ENCODE results near the gene USP48.

Gene USP48

DNA sequence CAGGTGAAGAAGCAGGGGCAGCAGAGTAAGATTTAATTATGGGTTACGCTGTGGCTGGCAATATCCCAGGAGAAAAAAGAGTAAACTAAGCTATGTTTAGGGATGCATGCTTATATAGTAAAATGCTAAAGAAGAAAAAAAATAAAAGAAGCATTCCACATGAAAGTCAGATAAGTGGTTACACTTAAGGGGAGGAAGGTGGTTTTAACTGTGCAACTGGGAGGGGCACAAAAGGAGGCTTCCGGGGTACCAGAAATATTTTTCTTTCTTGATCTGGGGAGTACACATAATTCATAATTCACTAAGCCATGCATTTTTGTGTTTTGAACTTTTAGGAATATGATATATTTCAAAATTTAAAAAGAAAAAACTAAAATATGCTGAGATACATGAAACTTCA lies 39.5 kb downstream of the USP48 start:
- no peak for DNase-seq

DNA sequence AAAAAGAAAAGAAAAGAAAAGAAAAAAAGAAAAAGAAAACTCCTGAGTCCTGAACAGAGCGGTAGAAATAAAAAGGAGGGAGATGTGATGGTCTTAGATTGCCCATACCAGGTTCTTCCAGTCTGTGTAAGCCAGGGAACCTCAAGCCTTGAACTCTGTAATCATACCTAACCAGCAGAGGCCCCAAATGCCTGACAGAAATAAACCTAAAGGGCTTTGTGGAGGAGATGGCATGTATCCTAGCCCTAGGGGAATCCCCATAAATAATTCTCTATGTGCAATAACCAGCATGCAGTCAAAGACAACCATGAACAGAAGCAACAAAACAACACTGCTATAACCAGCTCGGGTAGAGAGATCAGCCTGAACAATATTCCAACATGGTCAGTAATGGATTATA lies 40.4 kb downstream of the USP48 start:
- DNase-seq, result no peak

DNA sequence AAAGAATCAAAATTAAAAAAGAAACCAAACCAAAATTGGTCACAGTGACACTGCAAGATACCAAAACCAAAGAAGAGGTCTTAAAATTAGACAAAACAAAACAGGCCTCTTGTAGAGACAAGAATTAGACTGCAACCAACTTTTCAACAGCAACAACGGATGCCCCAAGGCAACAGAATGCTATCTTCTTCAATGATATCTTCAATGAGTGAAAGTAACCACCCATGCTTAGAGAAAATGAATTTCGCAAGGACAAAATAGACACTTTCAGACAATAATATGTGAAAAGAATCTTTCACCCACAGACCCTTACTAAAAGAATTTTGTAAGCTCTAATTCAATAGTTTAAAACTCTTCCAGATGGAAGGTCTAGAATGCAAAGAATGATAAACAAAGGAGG lies 41.7 kb downstream of the USP48 start:
- no peak for DNase-seq

DNA sequence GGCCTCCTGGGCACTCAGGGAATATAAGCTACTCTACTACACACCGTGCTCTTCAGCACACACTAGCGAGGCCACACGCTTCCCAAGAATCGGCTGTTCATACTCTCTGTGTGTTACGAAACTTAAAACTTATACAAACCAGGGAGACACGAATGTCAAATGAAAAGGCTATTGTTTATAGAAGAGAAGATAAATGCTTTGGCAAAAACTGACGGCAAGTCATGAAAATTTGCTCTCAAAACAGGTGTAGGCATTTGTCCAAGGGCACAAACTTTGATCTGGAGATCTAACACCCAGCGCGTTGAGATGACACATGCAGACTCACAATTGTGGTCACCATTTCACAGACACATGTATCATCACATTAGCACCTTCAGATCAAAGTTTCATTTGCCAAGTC lies 46.1 kb downstream of the USP48 start:
- no peak for DNase-seq

DNA sequence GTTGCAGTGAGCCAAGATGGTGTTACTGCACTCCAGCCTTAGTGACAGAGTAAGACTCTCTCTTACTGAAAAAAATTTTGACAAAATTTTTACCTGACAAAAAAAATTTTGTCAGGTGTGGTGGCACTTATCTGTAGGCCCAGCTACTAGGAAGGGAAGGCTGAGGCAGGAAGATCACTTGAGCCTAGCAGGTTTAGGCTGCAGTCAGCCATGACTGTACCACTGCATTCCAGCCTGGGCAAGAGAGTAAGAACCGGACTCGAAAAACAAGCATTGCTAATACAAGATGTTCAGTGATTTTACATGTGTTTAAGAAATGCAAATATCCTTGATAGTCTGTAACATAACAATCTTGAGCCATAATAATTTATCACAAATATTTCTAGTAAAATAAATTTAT lies 46.9 kb downstream of the USP48 start:
- DNase-seq, result no peak

DNA sequence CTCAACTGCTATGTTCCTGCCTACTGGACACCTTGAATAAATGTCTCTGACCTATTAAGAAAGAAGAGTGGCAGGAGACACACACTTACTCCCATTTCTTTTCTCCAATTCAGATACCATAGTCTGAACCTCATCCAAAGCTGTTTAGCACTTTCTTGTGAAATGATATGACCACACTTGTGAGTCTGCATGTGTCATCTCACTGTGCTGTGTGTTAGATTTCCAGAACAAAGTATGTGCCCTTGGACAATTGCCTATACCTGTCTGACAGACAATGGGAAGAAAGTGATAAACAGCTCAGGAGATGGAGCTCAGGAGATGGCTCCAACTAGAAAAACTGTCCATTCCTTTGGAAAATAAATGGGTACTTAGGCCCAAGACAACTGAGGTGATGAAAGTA lies 48.4 kb downstream of the USP48 start:
- DNase-seq, result no peak

DNA sequence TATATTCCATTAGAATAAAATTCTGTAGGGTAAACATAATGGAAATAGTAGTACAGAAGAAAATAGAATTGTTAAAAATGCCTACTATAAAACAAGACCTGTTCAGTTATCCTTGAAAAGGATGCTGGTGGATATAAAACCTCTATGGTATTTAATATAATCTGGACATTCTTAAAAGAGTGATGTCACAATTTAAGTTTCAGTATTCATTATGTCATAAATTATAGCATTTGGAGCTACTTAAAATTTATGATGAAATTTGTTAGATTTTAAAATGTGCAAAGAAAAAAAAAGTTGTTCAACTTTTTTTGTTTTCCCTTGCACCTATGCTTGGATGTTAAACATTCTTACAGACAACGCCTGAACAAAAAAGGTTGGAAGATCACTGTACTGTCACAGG lies 50.3 kb downstream of the USP48 start:
- no peak for DNase-seq

DNA sequence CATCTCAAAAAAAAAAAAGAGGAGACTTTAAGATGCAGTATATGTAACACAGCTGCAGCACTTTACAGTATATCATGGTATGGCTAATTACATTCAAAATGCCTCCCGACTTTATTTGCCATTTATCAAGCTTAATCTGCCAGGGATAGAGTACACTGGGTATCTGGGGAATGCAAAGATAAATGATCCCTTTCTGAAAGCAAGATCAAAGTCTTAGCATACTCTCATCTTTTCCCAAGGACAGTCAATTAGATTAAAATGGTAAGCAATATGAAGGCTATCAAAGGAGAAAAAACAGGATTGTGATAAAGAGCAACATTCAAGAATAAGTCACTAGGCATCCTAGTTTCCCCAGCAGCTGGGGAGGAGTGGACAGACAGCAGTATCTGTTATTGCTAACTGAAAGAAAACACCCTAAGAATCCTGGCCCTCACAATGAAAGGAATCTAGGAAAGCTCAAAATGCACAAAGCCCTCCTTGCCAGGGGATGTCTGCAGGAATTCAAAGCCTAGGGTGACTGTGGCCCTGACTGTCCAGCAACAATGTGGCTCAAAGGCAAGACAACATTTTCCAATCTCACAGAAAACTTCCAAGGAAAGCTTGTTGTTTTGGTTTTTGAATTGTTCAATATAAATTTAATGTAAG lies 57.1 kb downstream of the USP48 start:
- DNase-seq, result no peak

DNA sequence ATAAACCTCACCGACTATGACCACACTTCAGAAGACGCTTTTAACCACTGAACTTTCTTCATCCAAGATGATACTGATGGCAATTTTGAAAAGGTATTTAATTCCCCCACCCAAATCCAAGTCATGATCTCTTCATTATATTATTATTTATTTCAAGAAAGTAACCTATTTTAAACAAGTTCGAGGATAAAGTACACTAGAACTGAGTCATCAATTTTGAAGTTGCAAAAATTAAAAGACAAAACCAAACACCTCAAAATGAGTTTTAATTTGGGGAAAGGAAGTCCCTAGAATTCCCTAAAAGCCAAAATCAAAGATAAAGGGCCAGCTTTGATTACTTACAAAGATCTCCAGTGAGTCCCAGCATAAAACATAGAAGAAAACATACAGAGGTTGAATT lies 58.4 kb downstream of the USP48 start:
- no peak for DNase-seq

DNA sequence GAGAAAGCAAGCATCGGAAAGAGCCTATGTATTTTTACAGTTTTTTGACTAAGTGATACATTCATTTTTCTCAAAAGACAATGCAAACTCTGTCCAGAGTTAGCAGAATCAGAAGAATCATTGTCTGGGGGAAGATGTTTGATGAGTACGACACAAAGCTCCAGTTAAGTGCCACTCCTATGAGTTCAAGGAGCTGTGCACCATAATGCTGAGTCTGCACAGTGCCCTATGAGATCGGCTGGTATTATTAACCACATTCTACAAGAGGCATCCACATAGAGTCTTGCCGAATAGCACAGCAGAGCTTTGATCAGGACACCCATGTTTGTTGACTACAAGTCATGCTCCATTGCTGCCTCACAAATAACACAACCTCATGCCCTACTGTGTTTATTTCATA lies 58.9 kb downstream of the USP48 start:
- no peak for DNase-seq

DNA sequence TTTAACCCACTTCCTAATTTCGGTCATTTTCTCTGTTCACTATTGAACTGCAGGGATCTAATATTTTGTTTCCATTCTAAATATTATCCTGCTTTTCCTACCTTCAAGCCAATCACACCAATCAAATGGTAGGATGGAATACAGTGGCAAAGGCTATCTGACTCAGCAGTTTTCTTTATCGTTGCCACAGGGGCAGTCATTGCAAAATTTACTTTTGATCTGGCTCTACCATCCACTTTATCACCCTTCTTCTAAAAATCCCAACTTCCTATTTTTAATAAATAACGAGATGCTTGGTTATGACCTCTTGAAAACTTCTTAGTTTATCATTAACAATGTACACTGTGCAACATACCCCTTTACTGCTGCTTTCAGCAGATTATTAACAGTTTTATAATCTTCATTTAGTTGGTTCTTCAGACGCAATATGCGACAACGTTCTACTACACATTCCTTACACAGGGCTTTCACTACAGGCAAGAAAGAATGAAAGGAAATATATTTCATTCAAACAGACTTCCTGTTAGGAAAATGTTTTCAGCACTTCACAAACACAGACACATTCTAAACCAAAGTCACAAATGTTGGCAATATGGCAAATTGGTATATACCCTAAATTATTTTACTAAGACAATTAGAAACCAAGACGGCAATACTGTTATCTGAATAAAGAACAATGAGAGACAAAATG lies 61.5 kb downstream of the USP48 start:
- no peak for DNase-seq

DNA sequence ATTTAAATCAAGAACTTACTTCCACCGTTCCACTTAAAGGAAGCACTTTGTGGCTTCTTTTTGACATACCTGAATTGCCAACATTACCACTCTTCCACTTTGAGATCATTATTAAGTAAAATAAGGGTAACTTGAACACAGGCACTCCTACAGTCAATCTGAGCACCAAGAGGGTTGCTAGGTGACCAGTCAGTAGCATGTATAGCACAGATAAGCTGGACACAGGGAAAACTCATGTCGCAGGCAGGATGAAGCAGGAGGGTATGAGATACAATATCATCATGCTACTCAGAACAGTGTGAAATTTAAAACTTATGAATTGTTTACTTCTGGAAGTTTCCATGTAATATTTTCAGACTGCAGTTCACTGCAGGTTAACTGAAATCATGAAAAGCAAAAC lies 66.8 kb downstream of the USP48 start:
- DNase-seq, result no peak

DNA sequence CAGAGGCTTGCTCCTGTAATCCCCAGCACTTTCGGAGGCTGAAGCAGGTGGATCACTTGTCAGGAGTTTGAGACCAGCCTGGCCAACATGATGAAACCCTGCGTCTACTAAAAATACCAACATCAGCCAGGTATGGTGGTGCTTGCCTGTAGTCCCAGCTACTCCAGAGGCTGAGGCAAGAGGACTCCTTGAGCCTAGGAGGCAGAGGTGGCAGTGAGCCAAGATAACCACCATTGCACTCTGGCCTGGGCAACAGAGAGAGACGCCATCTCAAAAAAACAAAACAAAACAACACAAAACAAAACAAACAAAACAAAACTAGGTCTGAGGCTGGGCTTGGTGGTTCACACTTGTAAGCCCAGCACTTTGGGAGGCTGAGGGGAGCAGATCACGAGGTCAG lies 75.1 kb downstream of the USP48 start:
- no peak for DNase-seq

DNA sequence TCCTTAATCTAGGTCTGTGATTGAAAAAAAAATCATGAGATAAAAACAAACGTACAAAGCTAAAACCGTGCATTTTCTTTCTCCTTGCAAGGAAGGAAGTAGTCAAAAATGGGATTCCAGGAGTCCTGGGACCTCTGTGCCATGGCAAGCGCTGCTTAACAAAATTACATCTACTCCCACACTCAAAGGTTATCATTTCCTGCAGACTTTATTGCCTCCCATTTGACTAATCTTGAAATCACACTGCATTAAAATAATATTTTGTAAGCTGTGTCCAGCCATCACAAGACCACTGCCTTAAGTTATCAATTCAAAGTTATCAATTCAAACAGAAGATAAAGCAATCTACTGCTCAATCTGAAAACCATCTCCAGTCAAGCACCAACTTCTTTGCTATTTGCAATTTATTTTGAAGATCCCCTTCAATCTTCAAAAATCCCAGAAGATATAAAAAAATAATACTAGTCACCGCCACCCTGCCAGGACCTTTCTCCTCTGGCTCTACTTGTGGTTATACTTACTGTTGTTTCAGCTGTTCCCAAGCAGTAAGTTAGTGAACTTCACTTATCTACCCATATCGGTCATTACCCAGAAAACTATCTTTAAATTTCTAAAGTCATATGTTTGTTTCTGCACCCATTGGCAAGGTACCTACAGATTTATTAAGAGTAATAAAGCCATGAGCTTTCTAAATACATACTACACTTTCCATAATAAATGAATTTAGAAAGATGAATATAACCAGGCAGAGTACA lies 75.7 kb downstream of the USP48 start:
- DNase-seq, result no peak

DNA sequence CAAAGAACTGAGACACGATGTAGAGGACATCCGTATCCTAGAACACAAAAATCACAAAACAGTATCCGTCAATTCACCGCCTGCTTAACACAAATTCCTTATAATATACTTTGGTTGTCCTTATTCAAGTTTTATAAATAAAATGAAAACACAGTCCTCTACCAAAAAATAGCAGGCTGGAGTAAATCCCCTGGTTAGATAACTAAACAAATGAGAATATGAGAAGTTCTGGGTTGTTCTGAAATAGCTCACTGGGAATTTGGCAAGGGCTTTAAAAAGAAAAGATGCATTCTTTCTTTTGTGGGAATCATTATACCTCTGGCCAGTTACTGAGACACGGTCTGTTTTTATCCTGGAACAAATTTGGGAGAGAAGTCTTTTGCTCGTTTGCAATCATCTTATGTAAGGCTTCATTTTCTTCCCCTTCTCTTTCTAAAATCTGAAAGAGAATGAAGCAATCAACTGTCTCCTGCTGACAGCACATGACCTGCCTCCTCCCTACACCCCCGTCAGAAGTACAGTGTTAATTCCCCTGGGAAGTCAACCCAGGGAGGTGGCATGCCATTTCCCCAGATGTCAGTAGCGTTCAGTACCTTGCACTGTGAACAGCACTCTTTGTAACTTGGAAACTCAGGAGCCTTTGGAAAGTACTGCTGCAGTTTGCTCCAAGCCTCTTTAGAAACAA lies 76.7 kb downstream of the USP48 start:
- no peak for DNase-seq

DNA sequence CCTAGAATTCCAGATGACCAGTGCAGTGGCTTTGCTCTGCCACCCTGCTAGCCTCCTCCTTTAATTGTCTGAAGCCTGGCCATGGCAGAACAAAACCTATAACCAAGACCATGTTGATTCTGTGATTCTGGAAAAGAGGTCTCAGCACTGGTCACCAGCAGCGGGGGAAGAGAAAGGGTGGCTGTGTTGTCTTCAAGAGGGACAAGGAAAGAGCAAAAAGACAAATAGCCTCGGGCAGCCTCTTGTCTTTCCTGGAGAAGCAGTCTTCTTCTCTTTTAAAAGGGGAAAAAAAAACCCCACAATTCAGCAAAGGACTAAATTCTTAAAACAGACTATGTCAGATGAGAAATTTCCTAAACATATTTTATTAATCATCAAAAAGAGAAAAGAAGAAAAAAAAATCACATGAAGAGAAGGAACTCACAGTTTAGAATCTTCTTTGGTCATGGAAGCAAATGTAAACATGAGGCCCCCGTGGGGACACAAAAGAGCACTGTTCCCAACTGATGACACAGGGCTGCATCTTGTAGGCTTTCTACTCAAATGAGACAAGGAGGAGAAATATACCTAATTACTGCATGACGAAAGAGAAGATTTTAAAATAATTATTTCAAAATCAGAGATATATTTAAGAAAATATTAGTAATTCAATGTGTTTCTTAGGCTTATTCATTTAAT lies 77.5 kb downstream of the USP48 start:
- DNase-seq, result no peak

DNA sequence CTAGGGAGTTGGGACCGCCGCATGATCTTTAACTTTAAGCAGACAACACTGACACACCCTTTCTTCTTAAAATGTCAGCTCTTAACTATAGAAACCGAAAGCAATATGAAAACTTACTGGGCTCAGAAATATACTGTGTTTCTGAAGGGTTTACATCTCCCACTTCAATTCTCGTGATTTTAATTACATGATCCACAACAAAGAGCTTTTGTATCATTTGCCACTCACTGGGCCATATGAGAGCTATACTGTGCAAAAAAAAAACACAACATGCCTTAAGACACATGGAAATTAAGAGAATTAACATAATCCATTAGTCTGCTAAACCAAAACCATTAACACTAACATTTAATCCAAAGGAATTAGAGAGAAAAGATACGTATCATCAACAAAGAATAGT lies 78.8 kb downstream of the USP48 start:
- DNase-seq, result no peak

DNA sequence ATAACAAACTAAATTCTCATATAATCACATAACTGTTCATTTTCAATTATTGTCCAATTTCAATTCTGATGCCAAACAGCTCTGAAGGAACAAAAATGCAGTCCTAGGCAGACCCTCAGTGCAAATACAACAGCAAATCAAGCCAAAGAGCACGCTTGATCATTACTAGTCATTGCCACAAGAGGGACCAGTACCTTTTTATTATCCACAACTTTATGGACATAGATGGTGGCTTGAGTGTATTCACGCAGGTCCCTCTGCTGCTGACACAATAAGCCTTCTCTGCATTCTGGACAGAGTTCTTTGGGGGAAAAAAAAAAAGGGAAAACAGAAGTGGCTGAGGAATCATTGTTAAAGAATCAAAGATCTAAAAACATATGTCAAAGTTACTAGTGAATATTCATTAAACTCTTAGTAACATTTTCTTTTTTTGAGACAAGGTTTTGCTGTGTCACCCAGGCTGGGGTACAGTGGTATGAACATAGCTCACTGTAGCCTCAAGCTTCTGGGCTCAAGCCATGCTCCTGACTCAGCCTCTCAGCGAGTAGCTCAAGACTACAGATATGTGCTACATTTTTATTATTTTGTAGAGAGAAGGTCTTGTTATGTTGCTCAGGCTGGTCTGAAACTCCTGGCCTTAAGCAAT lies 79.5 kb downstream of the USP48 start:
- DNase-seq, result peak in 1 of 2 donors; percentile 6

DNA sequence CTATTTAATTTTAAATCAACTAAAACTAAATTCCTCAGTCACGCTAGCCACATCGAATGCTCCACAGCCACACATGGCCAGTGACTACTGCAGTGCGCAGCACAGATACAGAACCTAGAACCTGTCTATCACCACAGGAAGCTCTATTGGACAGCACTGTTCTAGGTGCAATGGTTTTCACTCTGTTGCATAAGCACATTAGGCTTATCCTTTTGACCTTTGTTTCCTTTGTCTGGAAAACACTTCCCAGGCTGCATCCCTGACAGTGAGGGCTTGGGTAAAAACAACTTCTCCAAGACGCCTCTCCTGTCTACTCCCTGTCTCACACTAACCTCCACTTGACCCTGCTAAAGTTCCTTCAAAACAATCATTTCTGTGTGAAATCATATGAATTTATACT lies 80.2 kb downstream of the USP48 start:
- DNase-seq, result no peak

DNA sequence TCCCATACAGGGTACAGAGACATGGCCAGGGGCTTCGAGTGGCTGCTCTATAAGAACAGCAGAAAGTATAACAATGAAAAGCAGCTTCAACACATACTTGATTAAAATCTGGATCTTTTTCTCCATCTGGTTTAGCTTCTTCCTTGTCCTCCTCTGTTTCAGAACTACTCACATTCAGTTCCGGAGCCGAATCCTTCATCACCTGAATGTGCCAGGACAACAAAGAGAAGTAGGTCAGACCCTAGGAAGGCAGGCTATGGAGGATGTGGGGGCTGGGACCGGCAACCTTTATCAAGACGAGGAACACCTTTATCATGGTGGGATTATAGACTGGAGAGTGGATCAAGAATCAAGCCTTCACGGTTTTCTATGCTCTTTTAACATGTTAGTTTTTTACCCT lies 81.5 kb downstream of the USP48 start:
- DNase-seq, result no peak

DNA sequence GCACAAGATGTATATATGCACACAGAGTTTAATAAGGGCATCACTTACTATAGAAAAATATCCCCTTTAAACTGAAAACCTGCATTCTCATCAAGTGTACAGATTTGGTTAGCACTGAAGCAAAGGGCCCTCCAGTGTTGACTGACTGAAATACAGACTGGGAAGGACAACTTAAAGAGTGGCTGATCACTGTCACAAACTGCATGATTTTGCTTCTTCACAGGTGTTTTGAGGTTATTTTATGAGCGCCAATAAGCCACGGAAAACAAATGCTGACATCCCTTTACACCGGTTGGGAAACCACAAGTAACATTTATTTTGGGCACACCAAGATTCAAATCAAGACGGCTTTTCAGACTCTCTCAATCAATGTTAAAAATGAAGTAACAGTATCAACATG lies 82.9 kb downstream of the USP48 start:
- DNase-seq, result no peak

DNA sequence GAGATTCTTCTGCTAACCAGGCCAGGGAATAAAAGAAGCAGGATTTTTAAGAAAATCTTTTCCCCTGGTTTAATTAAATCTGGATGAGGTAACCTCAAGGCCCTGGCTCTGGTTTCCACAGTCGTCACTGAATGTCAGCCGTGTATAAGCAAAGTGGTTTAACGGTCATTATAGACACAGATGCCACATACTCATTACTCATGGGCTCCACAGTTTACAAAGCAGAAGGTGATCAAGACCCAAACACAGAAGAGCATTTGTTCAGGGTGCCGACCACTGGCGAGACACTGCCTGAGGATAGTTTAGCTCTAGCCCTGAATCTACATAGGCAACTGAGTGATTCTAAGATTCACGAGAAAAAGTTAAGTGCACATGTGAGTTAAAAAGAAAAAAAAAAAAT lies 86.0 kb downstream of the USP48 start:
- no peak for DNase-seq

DNA sequence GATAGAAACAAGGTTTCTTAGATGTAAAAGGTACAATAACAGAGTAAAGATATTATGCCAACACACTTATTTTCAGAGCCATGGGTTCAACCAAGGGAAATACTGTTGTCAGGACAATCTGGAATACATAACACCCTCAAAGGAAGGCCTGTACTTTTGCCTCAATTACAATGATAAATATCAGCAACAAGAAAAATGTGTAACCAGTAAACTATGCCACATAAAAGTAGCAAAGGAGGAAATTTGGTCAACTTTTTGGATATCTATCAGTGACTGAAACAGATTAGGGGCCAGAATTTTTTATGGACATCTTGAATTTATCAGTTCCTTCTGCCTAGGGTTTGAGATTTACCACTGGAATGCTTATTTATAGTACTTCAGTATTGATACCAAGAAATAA lies 89.2 kb downstream of the USP48 start:
- no peak for DNase-seq

Data from CD4-positive, alpha-beta T cell treated with Interleukin-1 beta for 1 hour (primary cell).